ENCODE measurements around the gene NXPH1.

NXPH1 gene

DNA sequence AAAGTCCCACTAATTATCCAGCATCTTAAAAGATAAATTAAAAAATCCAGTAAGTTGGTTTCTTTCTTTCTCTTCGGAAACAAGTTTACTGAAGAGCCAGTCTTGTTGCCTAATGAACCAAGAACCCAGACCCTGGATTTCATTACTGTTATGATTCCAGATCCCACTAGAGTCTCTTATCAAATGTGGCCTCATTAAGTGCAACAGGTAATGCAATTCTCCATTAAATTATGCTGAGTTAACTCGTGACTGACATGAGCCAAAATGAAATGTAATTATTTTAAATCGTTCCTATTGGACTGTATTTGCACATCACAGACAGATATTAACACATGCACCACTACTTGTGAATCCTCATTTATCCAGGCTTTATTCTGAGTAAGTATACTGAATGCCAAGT is 115.6 kb downstream of the NXPH1 start:
- H3K9me3 Mint-ChIP-seq = no peaks in the 10 kb centered on the region
- no peak overlapping the region for H3K4me3 Mint-ChIP-seq
- H3K4me1 Mint-ChIP-seq = no peaks in the 10 kb centered on the region
- H3K27me3 Mint-ChIP-seq (ENCODE audit: low read depth, poor library complexity) = peaks cover 2% of the 10 kb centered on the region
- H3K27ac Mint-ChIP-seq = no peak overlapping the region
- DNase-seq = no peak
- H3K36me3 Mint-ChIP-seq (ENCODE audit: low read depth) = no peaks in the 10 kb centered on the region
- TF ChIP-seq, protein P1, sequence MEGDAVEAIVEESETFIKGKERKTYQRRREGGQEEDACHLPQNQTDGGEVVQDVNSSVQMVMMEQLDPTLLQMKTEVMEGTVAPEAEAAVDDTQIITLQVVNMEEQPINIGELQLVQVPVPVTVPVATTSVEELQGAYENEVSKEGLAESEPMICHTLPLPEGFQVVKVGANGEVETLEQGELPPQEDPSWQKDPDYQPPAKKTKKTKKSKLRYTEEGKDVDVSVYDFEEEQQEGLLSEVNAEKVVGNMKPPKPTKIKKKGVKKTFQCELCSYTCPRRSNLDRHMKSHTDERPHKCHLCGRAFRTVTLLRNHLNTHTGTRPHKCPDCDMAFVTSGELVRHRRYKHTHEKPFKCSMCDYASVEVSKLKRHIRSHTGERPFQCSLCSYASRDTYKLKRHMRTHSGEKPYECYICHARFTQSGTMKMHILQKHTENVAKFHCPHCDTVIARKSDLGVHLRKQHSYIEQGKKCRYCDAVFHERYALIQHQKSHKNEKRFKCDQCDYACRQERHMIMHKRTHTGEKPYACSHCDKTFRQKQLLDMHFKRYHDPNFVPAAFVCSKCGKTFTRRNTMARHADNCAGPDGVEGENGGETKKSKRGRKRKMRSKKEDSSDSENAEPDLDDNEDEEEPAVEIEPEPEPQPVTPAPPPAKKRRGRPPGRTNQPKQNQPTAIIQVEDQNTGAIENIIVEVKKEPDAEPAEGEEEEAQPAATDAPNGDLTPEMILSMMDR (IDR thresholded peaks at IDR 0.05) = no peak

DNA sequence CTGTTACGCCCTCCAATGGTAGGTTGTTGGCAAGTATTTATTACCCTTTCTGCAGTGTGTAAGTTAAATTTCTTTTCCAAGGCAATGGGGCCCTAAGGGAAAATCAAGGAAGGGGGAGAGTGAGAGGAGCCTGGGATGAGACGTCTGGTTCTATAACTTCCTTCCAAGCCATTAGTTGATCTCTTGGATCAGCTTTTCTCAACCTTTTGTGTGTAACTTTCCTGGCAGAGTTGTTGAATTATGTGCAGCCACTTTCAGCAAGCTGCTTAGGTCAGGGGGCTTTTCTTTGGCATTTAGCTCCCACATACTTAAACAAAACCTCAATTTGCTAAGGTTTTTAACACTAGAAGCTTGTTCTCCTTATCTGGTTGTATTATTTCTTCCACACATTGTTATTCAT is 127.1 kb downstream of the NXPH1 start:
- H3K4me3 Mint-ChIP-seq = no peak overlapping the region
- no peaks in the 10 kb centered on the region for H3K9me3 Mint-ChIP-seq
- no peaks in the 10 kb centered on the region for H3K36me3 Mint-ChIP-seq (ENCODE audit: low read depth)
- no peak overlapping the region for H3K27ac Mint-ChIP-seq
- TF ChIP-seq, protein P1 (IDR thresholded peaks at IDR 0.05) = no peak
- peaks cover 3% of the 10 kb centered on the region for H3K27me3 Mint-ChIP-seq (ENCODE audit: low read depth, poor library complexity)
- H3K4me1 Mint-ChIP-seq = peaks cover 13% of the 10 kb centered on the region
- DNase-seq = no peak

DNA sequence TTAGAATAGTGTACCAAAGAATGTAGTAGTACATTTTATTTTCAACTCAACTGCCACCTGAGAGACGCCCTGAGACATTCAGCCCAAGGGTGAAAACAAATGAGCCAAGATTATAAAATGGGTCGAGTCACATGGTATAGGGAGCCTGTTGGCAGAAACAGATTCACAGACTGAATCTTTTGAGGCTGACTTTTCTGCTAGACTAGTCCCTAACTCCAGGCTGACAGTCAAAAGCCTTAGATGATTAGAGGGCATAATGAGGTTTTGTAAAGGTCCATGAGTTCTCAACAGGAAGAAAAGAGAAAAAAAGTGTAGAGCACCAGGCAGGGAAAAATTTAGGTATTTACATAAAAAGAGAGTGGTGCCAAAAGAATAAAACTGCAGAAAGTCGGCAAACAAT is 128.0 kb downstream of the NXPH1 start:
- Mint-ChIP-seq H3K36me3 (ENCODE audit: low read depth) (no peaks in the 10 kb centered on the region), H3K4me1 (peaks cover 13% of the 10 kb centered on the region), H3K4me3 (no peak overlapping the region), H3K27me3 (ENCODE audit: low read depth, poor library complexity) (peaks cover 3% of the 10 kb centered on the region), H3K27ac (no peak overlapping the region), H3K9me3 (no peaks in the 10 kb centered on the region)
- TF ChIP-seq, protein P1 (IDR thresholded peaks at IDR 0.05) = no peak
- no peak for DNase-seq

DNA sequence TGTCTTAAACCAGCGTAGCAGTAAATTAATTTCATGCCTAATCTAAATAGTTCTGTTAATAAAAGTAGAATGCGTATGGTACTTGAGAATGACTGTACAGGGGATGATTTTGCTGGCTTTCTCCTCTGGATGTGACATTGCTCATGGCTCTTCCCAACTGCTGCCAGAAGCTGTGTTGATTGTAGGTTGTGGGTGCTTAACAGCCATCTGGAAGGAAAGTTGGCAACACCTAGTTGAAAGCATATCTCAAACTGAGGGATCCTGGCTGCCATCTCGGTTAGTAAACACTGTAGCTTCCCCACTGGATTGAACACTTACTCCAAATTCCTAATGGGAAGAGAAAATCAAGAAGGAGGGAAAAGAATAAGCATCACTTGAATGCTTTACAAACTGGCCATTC is 130.9 kb downstream of the NXPH1 start:
- no peak for DNase-seq
- peaks cover 9% of the 10 kb centered on the region for H3K4me1 Mint-ChIP-seq
- H3K27me3 Mint-ChIP-seq (ENCODE audit: low read depth, poor library complexity) = peaks cover 3% of the 10 kb centered on the region
- no peaks in the 10 kb centered on the region for H3K9me3 Mint-ChIP-seq
- TF ChIP-seq, protein P1 (IDR thresholded peaks at IDR 0.05) = no peak
- no peak overlapping the region for H3K27ac Mint-ChIP-seq
- no peaks in the 10 kb centered on the region for H3K36me3 Mint-ChIP-seq (ENCODE audit: low read depth)
- no peak overlapping the region for H3K4me3 Mint-ChIP-seq

DNA sequence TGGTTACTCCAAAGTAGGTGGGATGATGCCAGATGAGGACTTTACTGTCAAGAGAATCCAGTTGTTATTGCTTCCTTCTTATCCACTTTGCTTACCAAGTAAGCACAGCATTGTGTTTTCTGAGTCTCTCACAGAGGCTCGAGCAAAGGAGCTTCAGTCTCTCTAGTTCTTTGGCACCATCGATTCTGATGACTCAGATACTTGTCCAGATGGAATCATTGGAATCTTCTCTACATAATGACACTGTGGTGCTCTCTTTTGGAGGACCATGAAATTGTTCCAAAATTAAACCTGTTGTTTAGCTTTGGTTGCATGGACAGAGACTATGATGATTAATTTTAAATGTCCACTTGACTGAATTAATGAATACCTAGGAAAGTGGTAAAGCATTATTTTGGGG is 132.6 kb downstream of the NXPH1 start:
- H3K4me1 Mint-ChIP-seq = no peaks in the 10 kb centered on the region
- peaks cover 3% of the 10 kb centered on the region for H3K27me3 Mint-ChIP-seq (ENCODE audit: low read depth, poor library complexity)
- no peak overlapping the region for H3K27ac Mint-ChIP-seq
- H3K4me3 Mint-ChIP-seq = no peak overlapping the region
- H3K9me3 Mint-ChIP-seq = no peaks in the 10 kb centered on the region
- DNase-seq = no peak
- H3K36me3 Mint-ChIP-seq (ENCODE audit: low read depth) = no peaks in the 10 kb centered on the region
- TF ChIP-seq, protein P1 (IDR thresholded peaks at IDR 0.05) = no peak

DNA sequence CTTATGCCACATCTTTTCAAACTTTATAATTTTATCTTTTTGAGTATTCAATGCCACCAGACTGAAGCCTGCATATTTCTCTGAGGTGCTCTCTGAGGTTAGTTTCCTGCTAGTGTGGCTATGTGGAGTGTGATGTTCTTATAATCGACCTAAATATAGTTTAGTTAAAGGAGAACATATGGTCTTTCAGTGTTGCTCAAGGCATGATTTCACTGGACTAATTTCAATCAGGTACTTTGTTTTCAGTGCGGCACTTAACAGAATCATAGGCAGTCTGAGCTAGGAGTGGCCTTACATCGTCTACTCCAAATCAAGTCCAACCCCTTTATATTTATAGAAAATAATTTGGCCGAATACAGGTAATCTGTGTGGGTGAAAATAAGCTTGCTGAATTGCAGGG is 134.2 kb downstream of the NXPH1 start:
- no peaks in the 10 kb centered on the region for H3K4me1 Mint-ChIP-seq
- H3K36me3 Mint-ChIP-seq (ENCODE audit: low read depth) = no peaks in the 10 kb centered on the region
- no peaks in the 10 kb centered on the region for H3K9me3 Mint-ChIP-seq
- no peak for DNase-seq
- no peak overlapping the region for H3K4me3 Mint-ChIP-seq
- TF ChIP-seq, protein P1 (IDR thresholded peaks at IDR 0.05) = no peak
- no peak overlapping the region for H3K27ac Mint-ChIP-seq
- H3K27me3 Mint-ChIP-seq (ENCODE audit: low read depth, poor library complexity) = peaks cover 3% of the 10 kb centered on the region

All from nephron progenitor cell (in vitro differentiated cells).